ENCODE results near the gene TEAD1.

- no peak for TF ChIP-seq HDAC2 (IDR thresholded peaks at IDR 0.05)
- no peak for TF ChIP-seq POLR2A (IDR thresholded peaks at IDR 0.05; ENCODE audit: low read length)
- TF ChIP-seq MAX (IDR thresholded peaks at IDR 0.05), result no peak
- no peak for TF ChIP-seq BHLHE40 (IDR thresholded peaks at IDR 0.05; ENCODE audit: low read depth, low read length)
- no peak for TF ChIP-seq CTCF (IDR thresholded peaks at IDR 0.05)
- no peak for TF ChIP-seq RAD21 (conservative IDR thresholded peaks at IDR 0.05 in 1 of 2, IDR thresholded peaks at IDR 0.05 in 1 of 2)
- no peak for TF ChIP-seq FOSL2 (IDR thresholded peaks at IDR 0.05)
- TF ChIP-seq FOSL2 (CRISPR knock-in tag; IDR thresholded peaks at IDR 0.05), result no peak
- TF ChIP-seq HMGXB4 (CRISPR knock-in tag; IDR thresholded peaks at IDR 0.05; ENCODE audit: borderline replicate concordance), result no peak
- TF ChIP-seq KDM1A (IDR thresholded peaks at IDR 0.05; ENCODE audit: low read depth), result no peak
- no peak for TF ChIP-seq CHD2 (IDR thresholded peaks at IDR 0.05; ENCODE audit: low read length, partially characterized antibody)
- no peak for TF ChIP-seq ESRRA (IDR thresholded peaks at IDR 0.05; ENCODE audit: borderline replicate concordance, low read length)
- TF ChIP-seq MYC (IDR thresholded peaks at IDR 0.05; ENCODE audit: borderline replicate concordance, low read length), result no peak
- TF ChIP-seq CEBPB (IDR thresholded peaks at IDR 0.05), result no peak
- no peak for TF ChIP-seq EP300 (IDR thresholded peaks at IDR 0.05)
Measured at GRCh38 chr11:12756454-12756806, 82.2 kb downstream of the TEAD1 start.

Measured in A549 (cell line).